ENCODE data around the gene ZFYVE21.
"Not testable (repeated sequence)": the region's sequence is repeated elsewhere in the genome, so short reads cannot be mapped to it uniquely, and the experiment has no call there.

Gene ZFYVE21

GRCh38 chr14:103763730-103764488 lies 48.3 kb downstream of the ZFYVE21 start:
- no peak for DNase-seq (ENCODE audit: low read depth in 2 of 2)

- no peak for DNase-seq (ENCODE audit: low read depth in 2 of 2)
Observed at GRCh38 chr14:103765526-103765925, 49.9 kb downstream of the ZFYVE21 start.

GRCh38 chr14:103767336-103767894 lies 51.8 kb downstream of the ZFYVE21 start:
- no peak for DNase-seq (ENCODE audit: low read depth in 2 of 2)

GRCh38 chr14:103770500-103770899 lies 54.9 kb downstream of the ZFYVE21 start:
- DNase-seq (ENCODE audit: low read depth in 2 of 2): no peak

GRCh38 chr14:103770902-103771301 lies 55.3 kb downstream of the ZFYVE21 start:
- DNase-seq (ENCODE audit: low read depth in 2 of 2): no peak

GRCh38 chr14:103772078-103772712 lies 56.6 kb downstream of the ZFYVE21 start:
- DNase-seq (ENCODE audit: low read depth in 2 of 2): no peak

- DNase-seq (ENCODE audit: low read depth in 2 of 2): no peak
Observed at GRCh38 chr14:103773521-103773920, 57.9 kb downstream of the ZFYVE21 start.

- DNase-seq (ENCODE audit: low read depth in 2 of 2): no peak
Observed at GRCh38 chr14:103775506-103775905, 59.9 kb downstream of the ZFYVE21 start.

GRCh38 chr14:103776319-103776718 lies 60.7 kb downstream of the ZFYVE21 start:
- DNase-seq (ENCODE audit: low read depth in 2 of 2): not testable (repeated sequence)

GRCh38 chr14:103782376-103782775 lies 66.8 kb downstream of the ZFYVE21 start:
- DNase-seq (ENCODE audit: low read depth in 2 of 2): no peak
